Lung (tissue), 12 donors: ENCODE measurements around the gene GRID2. TPM values are rescaled to one million over a fixed set of nuclear protein-coding genes. Genes with fewer than 3 reads are reported as not detected.
A peak's percentile ranks its signal among the peaks of the same experiment; 100 is the strongest.

Experiments
- ATAC-seq: fragments of 200-7000 bp; cut with Tn5 transposase; one replicate; pipeline ENCODE4 v1.9.1; 2020; ENCODE audit warnings: moderate number of reproducible peaks; ENCODE audit not compliant: insufficient read depth, low FRiP score
- DNase-seq, 3 donors: peaks; one replicate each; pipeline ENCODE4 v3.0.0-alpha.2; 2013 to 2017
- H3K27ac ChIP-seq, 2 donors: one replicate each; pipeline ENCODE4 v1.5.1; 2013; ENCODE audit warnings: mild to moderate bottlenecking in 2 of 2, moderate library complexity in 2 of 2, control low read depth in 1 of 2, inconsistent platforms in 1 of 2, low read depth in 1 of 2, low read length in 1 of 2
- H3K27me3 ChIP-seq, 3 donors: one replicate each; pipeline ENCODE4 v1.5.1; 2013; ENCODE audit warnings: low read length in 2 of 3; ENCODE audit not compliant: control insufficient read depth in 3 of 3, insufficient read depth in 3 of 3
- H3K36me3 ChIP-seq, 4 donors: one replicate each; pipeline ENCODE4 v1.5.1; 2013; ENCODE audit warnings: low read length in 4 of 4, mild to moderate bottlenecking in 1 of 4, moderate library complexity in 1 of 4; ENCODE audit not compliant: control insufficient read depth in 4 of 4, insufficient read depth in 4 of 4
- H3K4me1 ChIP-seq, 5 donors: one replicate each; pipeline ENCODE4 v1.5.1; 2013; ENCODE audit warnings: low read length in 5 of 5, mild to moderate bottlenecking in 2 of 5, moderate library complexity in 1 of 5; ENCODE audit not compliant: control insufficient read depth in 5 of 5, insufficient read depth in 5 of 5
- H3K4me3 ChIP-seq: one replicate; pipeline ENCODE4 v1.5.1; 2013; ENCODE audit warnings: mild to moderate bottlenecking, control low read depth, moderate library complexity
- H3K9ac ChIP-seq, 2 donors: one replicate each; pipeline ENCODE4 v1.5.1; 2013; ENCODE audit warnings: low read length in 2 of 2, control low read depth in 1 of 2; ENCODE audit not compliant: insufficient read depth in 1 of 2
- H3K9me3 ChIP-seq, 4 donors: one replicate each; pipeline ENCODE4 v1.5.1; 2013; ENCODE audit warnings: low read length in 3 of 4, mild to moderate bottlenecking in 1 of 4, moderate library complexity in 1 of 4; ENCODE audit not compliant: control insufficient read depth in 4 of 4, insufficient read depth in 3 of 4
- CTCF ChIP-seq: IDR thresholded peaks from 2 replicates; pipeline ENCODE4 v1.5.1; 2012; ENCODE audit warnings: mild to moderate bottlenecking; ENCODE audit errors: control extremely low read depth, extremely low read depth
- WGBS, 2 donors: extraction: QIAGEN DNeasy Blood & Tissue Kit; methylation state at CpG; one replicate each; pipeline ENCODE4 v1.1.7; 2013; 5-methylcytosine and 5-hydroxymethylcytosine counted together
- polyA plus RNA-seq, 2 donors: library from polyadenylated mRNA; stranded (reverse); fragments of 200-250 nt; gene quantifications; one replicate each; pipeline ENCODE4 v1.2.1, GENCODE V29; 2013
- total RNA-seq, 2 donors: library from RNA; depleted of rRNA in 1 of 2; stranded (reverse); fragments of >200 nt in 1 of 2; gene quantifications; one replicate each; pipeline ENCODE4 v1.2.1, GENCODE V29; 2014 to 2021
- donor health status: control.
- donor health status: control.
- donor health status: Bipolar disorder and iron deficiency.
- donor health status: healthy.
- donor health status: DM: yes; HTN: yes; CAD: no.

GRID2 gene
- total and polyA plus RNA-seq, 4 donors = 0.09 to 1.3 TPM; not detected in 2

- TF ChIP-seq CTCF = no peak
- 92 to 96% methylated on average over 1 of the region's 1 CpG for WGBS, 2 donors
Observed at GRCh38 chr4:93478805-93479204, 1175.0 kb downstream of the GRID2 start.

GRCh38 chr4:93480452-93480851, 1176.7 kb downstream of the GRID2 start:
- 84 to 88% methylated on average over 1 of the region's 1 CpG for WGBS, 2 donors
- peak; percentile 27 for ATAC-seq
- Histone ChIP-seq H3K4me1 (no peaks in the 10 kb centered on the region), H3K9me3 (peaks cover 0 to 4% (median 0%) of the 10 kb centered on the region in 4 donors), H3K27ac (no peak overlapping the region), H3K36me3 (no peaks in the 10 kb centered on the region), H3K9ac (no peak overlapping the region), H3K4me3 (no peak overlapping the region), H3K27me3 (no peaks in the 10 kb centered on the region)
- no peak for DNase-seq
- TF ChIP-seq CTCF = no peak

More at GRCh38 chr4:93478805-93479204, 1175.0 kb downstream of the GRID2 start:
- no peaks in the 10 kb centered on the region for H3K4me1 ChIP-seq
- no peak overlapping the region for H3K9ac ChIP-seq
- no peaks in the 10 kb centered on the region for H3K27me3 ChIP-seq
- H3K27ac ChIP-seq = no peak overlapping the region
- no peaks in the 10 kb centered on the region for H3K36me3 ChIP-seq
- DNase-seq = no peak
- no peak overlapping the region for H3K4me3 ChIP-seq
- H3K9me3 ChIP-seq = no peaks in the 10 kb centered on the region
- ATAC-seq = no peak

GRCh38 chr4:93495346-93495745, 1191.6 kb downstream of the GRID2 start:
- H3K27ac ChIP-seq = no peak overlapping the region
- H3K27me3 ChIP-seq = no peaks in the 10 kb centered on the region
- TF ChIP-seq CTCF = no peak
- H3K36me3 ChIP-seq = no peaks in the 10 kb centered on the region
- ATAC-seq (no peak), DNase-seq (no peak)
- H3K4me3 ChIP-seq = no peak overlapping the region
- no peaks in the 10 kb centered on the region for H3K4me1 ChIP-seq
- 67 to 84% methylated on average over 4 of the region's 4 CpGs for WGBS, 2 donors
- H3K9me3 ChIP-seq = no peaks in the 10 kb centered on the region
- no peak overlapping the region for H3K9ac ChIP-seq

GRCh38 chr4:93501244-93501643, 1197.5 kb downstream of the GRID2 start:
- H3K27ac ChIP-seq = no peak overlapping the region
- no peaks in the 10 kb centered on the region for H3K36me3 ChIP-seq
- H3K9ac ChIP-seq = no peak overlapping the region
- peak in 1 of 3 donors; percentile 6 for DNase-seq
- WGBS, 2 donors = 58 to 62% methylated on average over 3 of the region's 3 CpGs
- no peaks in the 10 kb centered on the region for H3K27me3 ChIP-seq
- H3K4me3 ChIP-seq = no peak overlapping the region
- H3K4me1 ChIP-seq = no peaks in the 10 kb centered on the region
- ATAC-seq = no peak
- H3K9me3 ChIP-seq = no peaks in the 10 kb centered on the region
- no peak for TF ChIP-seq CTCF
